Measurements from ENCODE around the gene PCYT1B. TPM values are rescaled to one million over a fixed set of nuclear protein-coding genes. Genes with fewer than 3 reads are reported as not detected.

PCYT1B gene
- total and polyA plus RNA-seq, 9 of the 15 experiments (the other 6 are each of a cell fraction or from before 2014, with no cell fraction given), result 0.04 to 0.34 (median 0.07) TPM; not detected in 1

- peaks cover 0 to 5% of the 10 kb centered on the region in 2 experiments; a peak in 2 of 5 replicates for H3K4me1 ChIP-seq (replicated peaks in 1 of 2; ENCODE audit: control insufficient read depth in 2 of 2, insufficient read depth in 2 of 2, low read length in 2 of 2)
- TF ChIP-seq ETV5 (CRISPR knock-in tag; IDR thresholded peaks at IDR 0.05; ENCODE audit: low read depth), result no peak
- no peak for TF ChIP-seq CXXC5 (CRISPR knock-in tag; IDR thresholded peaks at IDR 0.05)
- TF ChIP-seq TAF1 (IDR thresholded peaks at IDR 0.05; ENCODE audit: control insufficient read depth, extremely low read depth, insufficient read depth, low read length, severe bottlenecking), result no peak
- TF ChIP-seq NR2C2 (CRISPR knock-in tag; IDR thresholded peaks at IDR 0.05), result no peak
- TF ChIP-seq NR2C2 (tag; IDR thresholded peaks at IDR 0.05), result no peak
- no peak for TF ChIP-seq ZNF561 (CRISPR knock-in tag; conservative IDR thresholded peaks at IDR 0.05)
- TF ChIP-seq BRD9 (IDR thresholded peaks at IDR 0.05; ENCODE audit: low read depth, partially characterized antibody), result no peak
- TF ChIP-seq CREB1 (IDR thresholded peaks at IDR 0.05), result no peak
- TF ChIP-seq CREB1 (CRISPR knock-in tag; IDR thresholded peaks at IDR 0.05), result no peak
- no peak for TF ChIP-seq KLF10 (CRISPR knock-in tag; IDR thresholded peaks at IDR 0.05)
- TF ChIP-seq MIER1 (IDR thresholded peaks at IDR 0.05; ENCODE audit: low read depth), result no peak
- TF ChIP-seq SPI1 (IDR thresholded peaks at IDR 0.05; ENCODE audit: borderline replicate concordance, low read depth, low read length), result no peak
- TF ChIP-seq, protein P1, sequence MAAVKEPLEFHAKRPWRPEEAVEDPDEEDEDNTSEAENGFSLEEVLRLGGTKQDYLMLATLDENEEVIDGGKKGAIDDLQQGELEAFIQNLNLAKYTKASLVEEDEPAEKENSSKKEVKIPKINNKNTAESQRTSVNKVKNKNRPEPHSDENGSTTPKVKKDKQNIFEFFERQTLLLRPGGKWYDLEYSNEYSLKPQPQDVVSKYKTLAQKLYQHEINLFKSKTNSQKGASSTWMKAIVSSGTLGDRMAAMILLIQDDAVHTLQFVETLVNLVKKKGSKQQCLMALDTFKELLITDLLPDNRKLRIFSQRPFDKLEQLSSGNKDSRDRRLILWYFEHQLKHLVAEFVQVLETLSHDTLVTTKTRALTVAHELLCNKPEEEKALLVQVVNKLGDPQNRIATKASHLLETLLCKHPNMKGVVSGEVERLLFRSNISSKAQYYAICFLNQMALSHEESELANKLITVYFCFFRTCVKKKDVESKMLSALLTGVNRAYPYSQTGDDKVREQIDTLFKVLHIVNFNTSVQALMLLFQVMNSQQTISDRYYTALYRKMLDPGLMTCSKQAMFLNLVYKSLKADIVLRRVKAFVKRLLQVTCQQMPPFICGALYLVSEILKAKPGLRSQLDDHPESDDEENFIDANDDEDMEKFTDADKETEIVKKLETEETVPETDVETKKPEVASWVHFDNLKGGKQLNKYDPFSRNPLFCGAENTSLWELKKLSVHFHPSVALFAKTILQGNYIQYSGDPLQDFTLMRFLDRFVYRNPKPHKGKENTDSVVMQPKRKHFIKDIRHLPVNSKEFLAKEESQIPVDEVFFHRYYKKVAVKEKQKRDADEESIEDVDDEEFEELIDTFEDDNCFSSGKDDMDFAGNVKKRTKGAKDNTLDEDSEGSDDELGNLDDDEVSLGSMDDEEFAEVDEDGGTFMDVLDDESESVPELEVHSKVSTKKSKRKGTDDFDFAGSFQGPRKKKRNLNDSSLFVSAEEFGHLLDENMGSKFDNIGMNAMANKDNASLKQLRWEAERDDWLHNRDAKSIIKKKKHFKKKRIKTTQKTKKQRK (IDR thresholded peaks at IDR 0.05; ENCODE audit: borderline replicate concordance, low read depth, low read length), result no peak
- no peak for TF ChIP-seq BRCA1 (IDR thresholded peaks at IDR 0.05)
- TF ChIP-seq BRCA1 (CRISPR knock-in tag; IDR thresholded peaks at IDR 0.05), result no peak
- no peak for TF ChIP-seq ELF4 (CRISPR knock-in tag; IDR thresholded peaks at IDR 0.05)
- TF ChIP-seq ZNF324 (CRISPR knock-in tag; IDR thresholded peaks at IDR 0.05), result no peak
- no peak for TF ChIP-seq CTBP1 (IDR thresholded peaks at IDR 0.05; ENCODE audit: borderline replicate concordance)
- TF ChIP-seq ADNP (tag; IDR thresholded peaks at IDR 0.05), result no peak
- peak in 1 of 4 experiments; percentile 8 for DNase-seq (ENCODE audit: extremely low read depth in 1 of 4, low spot score in 3 of 4)
- ChIA-PET POLR2A (interaction anchor here (0.7 kb wide), 1 partner anchor 158 kb away, joined by 3 read pairs; no protein-coding TSS in a partner anchor), CTCF (ENCODE audit: low intra/inter-chr PET ratio) (no interaction called here)
- H2AFZ ChIP-seq (ENCODE audit: low read depth, low read length), result no peak overlapping the region
- H4K20me1 ChIP-seq (replicated peaks; ENCODE audit: control insufficient read depth, insufficient read depth, low read length), result peaks cover 12% of the 10 kb centered on the region
- peaks cover 32% of the 10 kb centered on the region for H3K36me3 ChIP-seq (ENCODE audit: control insufficient read depth, insufficient read depth, low read length)
- peak overlapping the region; percentile 78 for H3K4me2 ChIP-seq (ENCODE audit: insufficient read depth, low read length)
- peak; percentile 11 for FAIRE-seq
- peaks cover 55% of the 10 kb centered on the region for H3K79me2 ChIP-seq (ENCODE audit: control insufficient read depth, insufficient read depth, low read length)
- H3K9me3 ChIP-seq (replicated peaks; ENCODE audit: control insufficient read depth, insufficient read depth, low read depth, low read length), result no peaks in the 10 kb centered on the region
- no peaks in the 10 kb centered on the region for H3K9me1 ChIP-seq (ENCODE audit: control insufficient read depth, insufficient read depth, low read length)
- BruUV-seq (replicated peaks), result no TSS peak
- no peak for ATAC-seq
- in situ Hi-C loops (cut with MboI) (no loop called here), intact Hi-C loops (cut with micrococcal nuclease) (no loop called here)
- WGBS (ENCODE audit: insufficient coverage, low coverage, missing lambda C conversion rate), result 0% methylated on average over 6 of the region's 6 CpGs
- peak overlapping the region in 1 of 2 experiments; percentile 84; a peak in 2 of 4 replicates for H3K9ac ChIP-seq (ENCODE audit: insufficient read depth in 1 of 2, low read depth in 2 of 2, low read length in 2 of 2)
- no peaks in the 10 kb centered on the region for H3K27me3 ChIP-seq (ENCODE audit: control insufficient read depth in 2 of 2, insufficient read depth in 2 of 2, low read length in 2 of 2)
- peak overlapping the region; percentile 88 for H3K4me3 ChIP-seq
- H3K27ac ChIP-seq (ENCODE audit: extremely low read depth, low read depth, low read length), result no peak overlapping the region
Observed at GRCh38 chrX:24694825-24695224, 47.7 kb upstream of the PCYT1B start.

All from K562 (cell line).